Measurements from ENCODE around the gene KRTAP10-7. TPM values are rescaled to one million over a fixed set of nuclear protein-coding genes. Genes with fewer than 3 reads are reported as not detected.

Gene KRTAP10-7
- total RNA-seq, 3 donors from 2014 or later: not detected

DNA sequence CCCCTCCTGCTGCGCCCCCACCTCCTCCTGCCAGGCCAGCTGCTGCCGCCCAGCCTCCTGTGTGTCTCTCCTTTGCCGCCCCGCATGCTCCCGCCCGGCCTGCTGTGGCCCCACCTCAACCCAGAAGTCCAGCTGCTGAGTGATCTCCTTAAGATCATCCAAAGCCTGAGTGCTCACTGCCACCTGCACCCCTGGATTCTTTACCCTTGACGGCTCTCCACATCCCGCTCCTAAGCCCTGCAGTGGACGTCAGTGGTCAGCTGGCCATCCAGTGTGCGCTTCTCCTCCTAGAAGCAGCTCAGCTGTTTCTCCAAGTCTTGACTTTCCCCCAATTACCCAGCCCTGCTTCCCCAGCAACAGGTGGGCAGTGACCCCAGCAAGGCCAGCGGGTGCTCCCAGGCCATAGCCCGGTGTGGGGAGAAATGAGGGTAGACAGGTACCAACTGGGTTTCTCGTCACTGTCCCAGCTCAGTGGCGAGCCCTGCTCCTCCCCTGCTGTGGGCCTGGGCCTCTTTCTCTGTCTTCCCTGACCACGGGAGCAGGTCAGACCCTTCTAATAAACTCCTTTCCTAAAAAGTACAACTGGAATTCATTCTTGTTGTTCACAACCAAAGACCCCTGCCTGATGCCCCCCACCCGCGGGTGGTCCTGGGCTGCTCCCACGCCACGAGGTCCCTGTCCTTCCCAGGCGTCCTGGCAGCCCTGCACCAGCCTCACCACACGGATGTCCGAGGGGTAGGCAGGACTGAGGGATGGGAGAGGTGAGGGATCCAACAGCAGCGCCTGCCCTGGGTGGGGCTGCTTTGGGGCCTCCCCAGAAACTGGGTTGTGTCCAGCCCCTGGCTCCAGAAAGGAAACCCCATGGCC lies 1.4 kb downstream of the KRTAP10-7 start:
- Histone ChIP-seq H3K4me3 (no peak overlapping the region), H3K4me1 (no peaks in the 10 kb centered on the region), H3K27ac (no peak overlapping the region), H3K27me3 (peaks cover 0 to 60% of the 10 kb centered on the region in 2 donors), H3K9me3 (peaks cover 0 to 12% of the 10 kb centered on the region in 2 donors), H3K36me3 (no peaks in the 10 kb centered on the region)
- DNase-seq (ENCODE audit: low spot score in 2 of 2): no peak
- TF ChIP-seq POLR2A (IDR thresholded peaks at IDR 0.05) (no peak), POLR2AphosphoS5 (IDR thresholded peaks at IDR 0.05) (no peak)
- TF ChIP-seq, protein P1, sequence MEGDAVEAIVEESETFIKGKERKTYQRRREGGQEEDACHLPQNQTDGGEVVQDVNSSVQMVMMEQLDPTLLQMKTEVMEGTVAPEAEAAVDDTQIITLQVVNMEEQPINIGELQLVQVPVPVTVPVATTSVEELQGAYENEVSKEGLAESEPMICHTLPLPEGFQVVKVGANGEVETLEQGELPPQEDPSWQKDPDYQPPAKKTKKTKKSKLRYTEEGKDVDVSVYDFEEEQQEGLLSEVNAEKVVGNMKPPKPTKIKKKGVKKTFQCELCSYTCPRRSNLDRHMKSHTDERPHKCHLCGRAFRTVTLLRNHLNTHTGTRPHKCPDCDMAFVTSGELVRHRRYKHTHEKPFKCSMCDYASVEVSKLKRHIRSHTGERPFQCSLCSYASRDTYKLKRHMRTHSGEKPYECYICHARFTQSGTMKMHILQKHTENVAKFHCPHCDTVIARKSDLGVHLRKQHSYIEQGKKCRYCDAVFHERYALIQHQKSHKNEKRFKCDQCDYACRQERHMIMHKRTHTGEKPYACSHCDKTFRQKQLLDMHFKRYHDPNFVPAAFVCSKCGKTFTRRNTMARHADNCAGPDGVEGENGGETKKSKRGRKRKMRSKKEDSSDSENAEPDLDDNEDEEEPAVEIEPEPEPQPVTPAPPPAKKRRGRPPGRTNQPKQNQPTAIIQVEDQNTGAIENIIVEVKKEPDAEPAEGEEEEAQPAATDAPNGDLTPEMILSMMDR (IDR thresholded peaks at IDR 0.05): no peak
- intact Hi-C loops (cut with DNase I; ENCODE audit: low total_unique reads): no loop called here

DNA sequence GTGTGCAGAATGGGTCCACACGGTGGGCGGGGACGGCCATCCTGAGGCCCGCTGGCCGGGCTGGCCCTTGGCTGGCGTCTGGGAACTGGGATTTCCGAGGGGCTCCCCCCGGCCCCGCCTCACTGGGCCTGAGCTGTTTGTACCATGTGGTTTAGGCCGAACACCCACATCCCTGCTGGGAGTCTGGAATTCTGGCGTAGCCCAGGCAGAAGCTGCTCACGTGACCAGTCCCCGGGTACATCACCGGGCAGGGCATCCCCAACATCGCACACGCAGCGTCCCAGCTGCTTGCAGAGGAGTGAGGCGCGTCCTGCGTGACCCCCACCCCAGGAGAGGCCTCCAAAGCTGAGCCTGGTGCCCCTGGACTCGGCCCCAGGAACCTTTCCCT lies 2.1 kb downstream of the KRTAP10-7 start:
- H3K27ac ChIP-seq: no peak overlapping the region
- no peak for TF ChIP-seq POLR2AphosphoS5 (IDR thresholded peaks at IDR 0.05)
- TF ChIP-seq, protein P1 (IDR thresholded peaks at IDR 0.05): no peak
- no peak for TF ChIP-seq POLR2A (IDR thresholded peaks at IDR 0.05)
- no peaks in the 10 kb centered on the region for H3K36me3 ChIP-seq
- peaks cover 0 to 60% of the 10 kb centered on the region in 2 donors for H3K27me3 ChIP-seq
- no peak for DNase-seq (ENCODE audit: low spot score in 2 of 2)
- H3K4me1 ChIP-seq: no peaks in the 10 kb centered on the region
- intact Hi-C loops (cut with DNase I; ENCODE audit: low total_unique reads): no loop called here
- peaks cover 0 to 12% of the 10 kb centered on the region in 2 donors for H3K9me3 ChIP-seq
- no peak overlapping the region for H3K4me3 ChIP-seq

DNA sequence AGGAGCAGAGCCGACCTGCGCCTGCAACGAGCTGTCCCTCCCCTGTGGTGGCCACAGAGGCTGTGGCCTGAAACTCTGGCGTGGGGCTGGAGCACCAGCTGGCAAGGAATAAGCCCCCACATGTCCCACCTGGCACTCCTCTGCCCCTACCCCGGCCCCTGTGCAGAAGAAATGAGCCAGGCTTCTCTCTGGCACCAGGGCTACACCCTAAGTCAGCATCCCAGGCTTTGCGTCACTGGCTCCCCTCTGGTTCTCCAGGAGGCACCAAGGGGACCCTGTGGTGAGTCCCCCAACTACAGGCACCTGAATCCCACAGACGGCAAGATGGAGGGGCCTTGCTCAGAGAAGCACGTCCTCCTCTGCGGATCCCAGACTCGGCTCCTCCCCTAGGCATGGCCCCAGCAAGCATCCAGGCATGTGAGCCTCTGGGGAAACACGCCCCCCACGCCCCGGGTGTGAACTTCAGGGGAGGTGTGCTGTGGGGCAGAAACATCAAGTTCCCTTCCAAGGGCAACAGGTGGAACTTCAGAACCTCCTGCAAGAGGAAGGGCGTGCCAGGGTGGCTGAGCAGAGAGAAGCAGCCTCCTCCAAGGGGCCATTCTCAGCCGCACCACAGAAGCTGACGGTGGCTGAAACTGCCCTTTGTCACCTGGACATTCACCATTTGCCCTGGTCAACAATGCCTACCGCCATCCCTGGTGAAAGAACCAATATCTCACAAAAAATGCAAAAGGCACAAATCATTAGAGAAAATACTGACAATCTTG lies 2.9 kb downstream of the KRTAP10-7 start:
- Histone ChIP-seq H3K4me3 (no peak overlapping the region), H3K36me3 (no peaks in the 10 kb centered on the region), H3K27me3 (peaks cover 0 to 57% of the 10 kb centered on the region in 2 donors), H3K9me3 (peaks cover 0 to 12% of the 10 kb centered on the region in 2 donors), H3K4me1 (no peaks in the 10 kb centered on the region), H3K27ac (no peak overlapping the region)
- no peak for DNase-seq (ENCODE audit: low spot score in 2 of 2)
- intact Hi-C loops (cut with DNase I; ENCODE audit: low total_unique reads): no loop called here
- TF ChIP-seq, protein P1 (IDR thresholded peaks at IDR 0.05): no peak
- TF ChIP-seq POLR2AphosphoS5 (IDR thresholded peaks at IDR 0.05): no peak
- TF ChIP-seq POLR2A (IDR thresholded peaks at IDR 0.05): no peak

DNA sequence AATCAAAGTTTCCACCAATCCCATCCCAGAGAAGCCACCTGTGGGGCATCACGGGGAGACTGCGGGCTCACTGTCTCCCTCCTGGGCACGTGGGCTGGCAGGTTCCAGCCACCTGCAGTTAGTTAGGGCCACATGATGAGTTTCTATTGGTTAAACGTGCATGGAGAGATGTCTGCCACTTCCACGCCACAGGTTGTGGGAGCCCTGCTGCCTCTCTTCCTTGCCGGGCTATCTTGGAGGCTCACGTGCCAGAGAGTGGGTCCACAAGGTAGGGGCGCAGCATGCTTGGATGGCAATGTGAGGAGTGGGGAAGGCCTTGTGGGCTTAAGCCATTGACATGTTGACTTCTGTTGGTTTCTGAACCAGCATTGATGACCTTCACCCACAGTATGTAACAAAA lies 3.5 kb downstream of the KRTAP10-7 start:
- TF ChIP-seq POLR2AphosphoS5 (IDR thresholded peaks at IDR 0.05) (no peak), POLR2A (IDR thresholded peaks at IDR 0.05) (no peak)
- TF ChIP-seq, protein P1 (IDR thresholded peaks at IDR 0.05): no peak
- intact Hi-C loops (cut with DNase I; ENCODE audit: low total_unique reads): no loop called here
- Histone ChIP-seq H3K4me1 (no peaks in the 10 kb centered on the region), H3K27me3 (peaks cover 0 to 51% of the 10 kb centered on the region in 2 donors), H3K4me3 (no peak overlapping the region), H3K27ac (no peak overlapping the region), H3K9me3 (peaks cover 0 to 7% of the 10 kb centered on the region in 2 donors), H3K36me3 (no peaks in the 10 kb centered on the region)
- DNase-seq (ENCODE audit: low spot score in 2 of 2): no peak

DNA sequence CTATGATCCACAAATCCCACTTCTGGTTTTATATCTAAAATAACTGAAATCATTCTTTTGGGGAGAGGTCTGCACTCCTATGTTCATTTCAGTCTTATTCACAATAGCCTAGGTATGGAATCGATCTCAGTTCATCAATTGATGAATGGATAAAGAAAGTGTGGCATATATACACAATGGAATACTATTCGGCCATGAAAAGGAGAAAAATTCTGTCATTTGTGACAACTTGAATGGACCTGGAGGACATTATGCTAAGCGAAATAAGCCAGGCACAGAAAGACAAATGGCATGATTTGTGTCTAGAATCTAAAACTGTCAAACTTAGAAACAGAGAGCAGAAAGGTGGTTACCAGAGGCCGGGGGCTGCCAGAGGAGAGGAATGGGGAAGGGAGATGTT lies 6.1 kb downstream of the KRTAP10-7 start:
- peaks cover 0 to 29% of the 10 kb centered on the region in 2 donors for H3K27me3 ChIP-seq
- intact Hi-C loops (cut with DNase I; ENCODE audit: low total_unique reads): no loop called here
- no peak for TF ChIP-seq POLR2A (IDR thresholded peaks at IDR 0.05)
- TF ChIP-seq, protein P1 (IDR thresholded peaks at IDR 0.05): no peak
- no peak for TF ChIP-seq POLR2AphosphoS5 (IDR thresholded peaks at IDR 0.05)

More for the DNA sequence above, 6.1 kb downstream of the KRTAP10-7 start:
- no peak overlapping the region for H3K4me3 ChIP-seq
- no peaks in the 10 kb centered on the region for H3K4me1 ChIP-seq
- H3K27ac ChIP-seq: no peak overlapping the region
- no peak for DNase-seq (ENCODE audit: low spot score in 2 of 2)
- H3K9me3 ChIP-seq: peaks cover 22 to 32% of the 10 kb centered on the region in 2 donors
- H3K36me3 ChIP-seq: no peaks in the 10 kb centered on the region

All from breast epithelium (tissue), 4 donors.